ENCODE data around the gene MPHOSPH6.
"Not testable (repeated sequence)": the region's sequence is repeated elsewhere in the genome, so short reads cannot be mapped to it uniquely, and the experiment has no call there.

Gene MPHOSPH6, protein sequence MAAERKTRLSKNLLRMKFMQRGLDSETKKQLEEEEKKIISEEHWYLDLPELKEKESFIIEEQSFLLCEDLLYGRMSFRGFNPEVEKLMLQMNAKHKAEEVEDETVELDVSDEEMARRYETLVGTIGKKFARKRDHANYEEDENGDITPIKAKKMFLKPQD

DNA sequence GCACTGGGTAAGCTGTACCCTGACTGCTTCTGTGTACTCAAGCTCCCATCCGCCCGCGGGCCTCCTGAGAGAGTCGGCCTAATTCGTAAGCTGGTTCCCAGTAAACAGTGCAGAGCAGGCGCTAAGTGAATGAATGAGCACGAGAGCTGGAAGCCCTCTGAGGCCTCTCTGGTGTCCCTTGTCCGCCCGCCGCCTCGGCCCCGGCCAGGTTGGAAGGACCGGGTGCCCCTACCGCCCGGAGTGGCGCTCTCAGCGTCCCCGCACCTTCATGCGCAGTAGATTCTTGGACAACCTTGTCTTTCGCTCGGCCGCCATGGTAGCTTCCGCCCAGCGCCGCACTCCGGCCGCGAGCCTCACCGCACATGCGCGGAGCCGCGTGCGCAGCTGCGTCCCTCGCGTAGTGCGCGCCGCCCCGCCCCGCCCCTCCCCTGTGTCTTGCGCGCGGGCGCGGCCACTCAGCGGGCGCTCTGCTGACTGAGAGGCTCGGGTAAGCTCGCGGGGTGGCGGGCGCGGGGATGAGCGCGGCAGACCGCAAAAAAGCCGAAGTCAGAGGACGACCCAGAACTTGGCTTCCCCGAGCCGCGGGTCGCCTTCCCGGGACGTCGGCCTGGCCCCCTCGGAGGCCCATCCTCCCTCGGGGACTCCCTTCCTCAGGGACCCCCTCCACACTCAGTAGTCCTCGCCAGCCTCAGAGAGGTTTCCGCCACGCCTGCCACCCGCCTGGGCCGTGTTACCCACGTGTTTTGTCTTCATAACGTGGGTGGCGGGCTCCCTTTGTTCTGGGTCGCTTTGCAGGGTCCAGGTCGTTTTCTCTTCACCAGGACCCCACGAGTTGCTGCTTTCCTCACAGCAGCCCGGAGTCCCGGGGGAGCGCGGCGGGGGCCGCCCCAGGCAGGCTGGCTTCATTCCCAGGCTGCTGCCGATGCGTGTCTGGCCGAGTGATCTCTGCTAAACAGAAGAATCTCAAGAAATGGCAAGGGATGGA is at the start of gene MPHOSPH6:
TSS of gene MPHOSPH6 (minus strand) at position 364 of the 985 bp plus-strand sequence. CDS start at position 315, 49 bp downstream.
- peak; percentile 52 for DNase-seq

DNA sequence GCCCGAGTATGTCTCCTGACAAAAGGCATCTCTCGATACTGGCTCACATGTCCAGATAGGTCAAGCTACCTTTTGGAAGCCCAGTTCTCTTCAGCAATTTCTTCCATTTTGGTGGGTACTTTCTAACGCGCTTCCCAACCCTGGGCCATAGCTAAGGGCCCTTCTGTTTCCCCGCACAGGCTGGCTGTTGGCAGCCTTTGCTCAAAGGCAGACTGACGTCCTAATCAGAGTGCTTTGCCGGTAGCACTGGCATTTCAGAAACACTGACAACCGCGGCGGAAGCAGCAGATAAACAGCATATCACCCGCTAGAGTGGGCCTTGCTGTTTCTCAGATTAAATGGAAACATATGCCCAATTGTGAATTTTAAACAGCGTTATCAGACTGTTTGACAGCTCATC is 49.3 kb upstream of the MPHOSPH6 start:
- DNase-seq: no peak

DNA sequence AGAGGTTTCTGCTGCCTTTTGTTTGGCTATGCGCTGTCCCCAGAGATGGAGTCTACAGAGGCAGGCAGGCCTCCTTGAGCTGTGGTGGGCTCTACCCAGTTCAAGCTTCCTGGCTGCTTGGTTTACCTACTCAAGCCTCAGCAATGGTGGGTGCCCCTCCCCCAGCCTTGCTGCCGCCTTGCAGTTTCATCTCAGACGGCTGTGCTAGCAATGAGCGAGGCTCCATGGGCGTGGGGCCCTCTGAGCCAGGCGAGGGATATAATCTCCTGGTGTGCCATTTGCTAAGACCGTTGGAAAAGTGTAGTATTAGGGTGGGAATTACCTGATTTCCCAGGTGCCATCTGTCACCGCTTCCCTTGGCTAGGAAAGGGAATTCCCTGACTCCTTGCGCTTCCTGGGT is 39.3 kb upstream of the MPHOSPH6 start:
- not testable (repeated sequence) for DNase-seq

DNA sequence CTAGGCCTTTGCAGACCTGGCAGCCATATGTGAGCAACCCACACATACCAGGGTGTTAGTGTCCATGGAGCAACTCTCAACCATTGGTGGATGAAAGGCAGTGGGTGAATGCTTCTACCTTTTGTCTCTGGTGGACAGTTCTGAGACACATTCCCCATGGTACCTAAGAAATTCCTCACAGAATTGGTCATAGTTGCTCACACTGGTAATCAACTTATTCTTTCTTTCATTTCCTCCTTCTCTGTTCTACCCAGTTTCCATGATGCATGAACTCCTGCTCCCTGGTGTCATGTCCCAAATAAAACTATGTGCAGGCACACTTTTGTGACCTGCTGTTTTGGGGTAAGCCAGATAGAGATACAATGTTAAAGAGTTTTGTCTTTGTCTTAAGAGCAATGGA is 33.2 kb upstream of the MPHOSPH6 start:
- DNase-seq: no peak

DNA sequence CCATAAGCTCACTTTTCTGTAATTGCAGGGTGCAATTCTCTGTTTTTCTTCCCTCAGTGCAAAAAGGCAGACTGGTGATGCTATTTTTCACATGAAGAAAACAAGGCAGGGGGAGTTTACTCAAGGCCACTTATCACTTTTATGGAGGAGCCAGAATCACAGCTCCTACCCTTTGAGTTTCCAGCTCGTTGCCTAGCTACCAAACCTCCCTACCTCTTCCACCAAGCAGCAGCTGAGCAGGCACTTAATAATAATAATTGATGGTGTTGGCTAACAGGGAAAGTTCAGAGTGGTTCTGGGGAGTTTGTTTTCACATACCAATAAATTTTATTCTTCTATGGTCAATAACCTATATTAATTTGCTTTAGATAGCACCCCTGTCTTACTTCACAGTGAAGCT is 31.9 kb upstream of the MPHOSPH6 start:
- DNase-seq: peak; percentile 5

- DNase-seq: no peak
These were observed 31.3 kb upstream of the MPHOSPH6 start for GRCh38 chr16:82201351-82201750.

DNA sequence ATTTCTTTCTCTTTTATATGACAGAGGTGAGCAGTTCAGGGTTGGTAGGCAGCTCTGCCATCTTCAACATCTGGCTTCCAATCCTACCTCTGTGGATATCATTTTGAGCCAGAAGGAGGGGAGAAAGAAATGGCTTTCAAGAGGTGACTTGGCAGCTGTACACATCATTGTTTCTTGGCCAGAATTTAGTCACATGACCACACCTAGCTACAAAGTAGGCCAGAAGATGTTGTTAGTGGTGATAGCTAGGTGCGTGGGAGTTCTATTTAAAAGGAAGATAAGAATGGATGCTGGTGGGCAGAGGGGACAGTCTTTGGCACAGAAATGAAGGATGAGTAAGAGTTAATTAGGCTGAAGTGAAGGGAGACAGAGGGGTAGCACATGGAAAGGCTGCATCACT is 29.2 kb upstream of the MPHOSPH6 start:
- no peak for DNase-seq

DNA sequence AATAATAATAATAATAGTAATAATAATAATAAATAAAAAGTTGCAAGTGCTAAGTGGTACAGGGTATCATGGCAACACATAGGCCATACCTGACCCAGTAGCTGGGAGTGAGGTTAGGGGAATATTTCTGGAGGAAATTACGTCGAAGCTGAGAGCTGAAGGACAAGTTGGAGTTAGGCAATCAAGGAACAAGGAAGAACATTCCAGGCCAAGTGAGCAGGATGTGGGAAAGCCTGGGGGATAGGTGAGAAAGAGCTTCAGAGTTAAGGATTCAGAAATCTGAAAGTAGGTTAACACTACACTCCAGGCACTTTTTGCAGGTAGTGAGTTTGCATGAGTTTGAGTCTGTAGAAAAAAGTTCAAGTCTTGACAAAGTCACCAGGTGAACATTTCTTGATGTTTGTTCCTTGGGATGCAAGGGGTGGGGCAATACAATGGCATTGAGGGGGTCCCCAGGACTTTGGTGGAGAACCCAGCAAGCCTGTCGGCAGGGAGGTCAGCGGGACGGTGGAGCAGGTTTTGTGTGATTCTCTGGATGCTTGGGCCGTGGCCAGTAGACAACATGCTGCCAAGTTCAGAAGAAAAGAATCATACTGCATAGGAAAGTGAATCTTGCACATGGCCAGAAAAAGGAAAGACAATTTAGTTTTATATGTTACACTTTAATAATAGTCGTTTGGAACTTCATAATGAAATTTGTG is 27.7 kb upstream of the MPHOSPH6 start:
- no peak for DNase-seq

- DNase-seq: no peak
These were observed 26.0 kb upstream of the MPHOSPH6 start for GRCh38 chr16:82195917-82196494.

DNA sequence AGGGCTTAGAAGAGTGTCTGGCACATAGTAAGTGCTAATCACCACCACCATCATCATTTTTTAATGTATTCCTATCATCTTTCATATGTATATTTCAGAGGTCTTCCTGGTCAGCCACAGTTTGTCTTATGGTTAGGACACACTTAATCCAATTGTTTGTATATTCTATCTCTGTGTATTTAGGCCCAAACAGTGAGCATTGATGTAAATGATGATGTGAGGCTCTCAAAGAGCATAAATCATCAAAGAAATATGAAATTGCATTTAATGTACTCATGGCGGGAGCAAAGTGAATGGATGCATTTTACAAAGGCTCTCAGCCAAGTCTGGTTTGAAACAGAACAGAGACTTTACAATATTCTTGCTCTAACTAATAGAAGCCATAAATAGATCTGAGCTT is 24.1 kb upstream of the MPHOSPH6 start:
- no peak for DNase-seq

GRCh38 chr16:82192665-82193064 is 22.6 kb upstream of the MPHOSPH6 start:
- DNase-seq: no peak

DNA sequence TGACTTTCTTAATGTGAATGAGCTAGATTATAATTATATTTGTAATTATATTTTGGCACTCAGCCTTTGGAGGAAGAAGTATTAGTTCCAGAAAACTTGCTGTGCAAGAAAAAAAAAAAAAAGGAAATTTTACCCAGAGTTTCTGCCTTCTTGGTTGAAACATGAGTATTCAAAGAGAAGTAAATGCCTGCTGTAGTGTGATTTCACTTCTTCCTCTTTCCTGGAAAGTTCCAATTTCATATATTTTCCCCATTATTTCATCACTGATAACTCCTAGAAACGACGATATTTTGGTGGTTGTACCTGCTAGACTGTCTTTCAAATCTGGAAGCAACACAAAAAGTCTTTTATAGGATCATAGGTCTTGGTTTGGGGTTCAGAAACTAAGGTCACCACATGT is 20.4 kb upstream of the MPHOSPH6 start:
- DNase-seq: no peak

- DNase-seq: no peak
These were observed 17.8 kb upstream of the MPHOSPH6 start for GRCh38 chr16:82187829-82188228.

- no peak for DNase-seq
These were observed 15.0 kb upstream of the MPHOSPH6 start for GRCh38 chr16:82185012-82185411.

- no peak for DNase-seq
These were observed 14.2 kb upstream of the MPHOSPH6 start for GRCh38 chr16:82184213-82184612.

DNA sequence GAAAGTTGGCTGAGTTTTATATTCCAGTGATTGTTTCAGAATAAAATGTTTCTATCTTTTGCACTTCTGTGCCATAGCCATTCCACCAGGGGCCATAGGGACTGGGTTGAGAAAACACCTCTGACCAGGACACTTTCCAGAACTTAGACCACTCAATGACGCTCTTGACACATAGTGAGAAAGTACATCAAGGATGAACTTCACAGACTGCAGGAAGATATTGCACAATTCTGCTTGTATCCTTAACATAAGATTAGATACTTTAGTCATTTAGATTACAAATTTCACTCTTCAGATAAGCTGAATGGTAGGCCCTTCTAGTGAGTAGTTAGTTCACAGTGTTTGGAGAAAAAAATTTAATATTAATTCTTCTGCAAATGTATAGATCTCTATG is 13.0 kb upstream of the MPHOSPH6 start:
- DNase-seq: no peak

DNA sequence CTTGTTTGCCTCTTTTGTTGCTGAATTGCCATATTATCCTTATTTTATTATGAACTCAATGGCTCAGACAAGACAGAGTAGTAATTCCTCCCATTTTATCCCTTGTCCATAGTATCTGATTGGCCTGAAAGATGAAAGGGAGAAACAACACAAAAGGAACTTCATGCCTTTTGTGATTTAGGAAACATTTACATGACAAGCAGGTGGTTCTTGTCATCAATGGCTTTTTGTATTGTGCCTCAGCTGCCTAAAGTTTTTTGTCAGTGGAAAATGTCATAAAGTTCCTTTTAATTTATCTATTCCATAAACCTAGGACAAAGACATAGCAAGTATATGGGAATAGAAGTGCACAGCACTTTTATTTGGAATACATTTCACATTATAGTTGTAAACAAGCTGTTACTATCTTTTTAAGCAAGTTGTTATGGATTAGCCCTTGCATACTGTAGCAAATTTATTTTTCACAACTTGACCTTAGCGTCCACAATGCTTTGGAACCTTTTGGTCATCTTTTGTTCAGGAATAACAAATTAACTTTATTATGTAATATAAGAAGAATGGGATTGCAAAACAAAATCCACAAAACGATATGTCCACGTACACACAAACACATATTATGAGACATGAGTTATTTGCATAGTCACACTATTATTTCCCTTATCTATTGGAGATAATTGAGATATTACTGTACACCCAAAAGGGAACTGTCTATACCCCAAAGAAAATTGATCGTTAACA is 12.4 kb upstream of the MPHOSPH6 start:
- no peak for DNase-seq

- no peak for DNase-seq
These were observed 11.6 kb upstream of the MPHOSPH6 start for GRCh38 chr16:82181461-82182185.

DNA sequence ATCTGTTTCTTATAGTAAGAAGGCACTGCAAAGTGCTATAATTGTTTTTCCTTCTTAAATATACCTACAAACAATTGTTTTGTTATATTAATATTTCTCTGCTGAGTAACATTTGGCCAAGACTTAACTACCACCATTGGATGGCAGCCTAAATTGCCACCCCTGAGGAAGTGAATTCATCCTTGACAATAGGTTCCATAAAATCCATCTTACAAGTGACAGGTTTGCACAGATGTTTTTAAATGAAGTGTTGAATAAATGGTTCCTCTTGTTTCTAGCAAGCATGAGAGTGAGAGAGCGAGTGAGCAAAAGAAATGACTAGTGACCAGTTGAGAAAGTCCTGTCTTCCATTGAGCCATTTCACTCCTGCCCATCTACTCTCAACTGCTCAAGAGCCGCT is 8.3 kb upstream of the MPHOSPH6 start:
- DNase-seq: no peak

DNA sequence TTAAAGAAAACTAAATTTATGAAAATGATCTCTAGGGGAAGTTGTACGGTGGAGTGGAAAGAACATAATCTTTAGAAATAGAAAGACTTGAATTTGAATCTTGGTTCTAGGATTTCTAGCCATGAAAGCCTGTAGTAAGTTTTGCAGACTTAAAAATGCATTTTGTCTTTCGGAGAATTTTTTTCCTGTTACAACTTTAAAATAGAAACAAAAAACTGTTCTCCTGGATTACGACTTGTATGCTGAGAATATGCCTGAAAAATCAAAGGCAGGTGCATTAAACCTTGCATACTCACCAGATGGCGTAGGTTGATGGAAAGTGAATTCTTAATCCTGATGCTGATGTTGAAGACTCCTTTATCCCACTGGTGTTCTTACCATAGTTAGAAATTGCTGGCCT is 7.5 kb upstream of the MPHOSPH6 start:
- no peak for DNase-seq

- no peak for DNase-seq
These were observed 6.2 kb upstream of the MPHOSPH6 start for GRCh38 chr16:82176204-82176603.

DNA sequence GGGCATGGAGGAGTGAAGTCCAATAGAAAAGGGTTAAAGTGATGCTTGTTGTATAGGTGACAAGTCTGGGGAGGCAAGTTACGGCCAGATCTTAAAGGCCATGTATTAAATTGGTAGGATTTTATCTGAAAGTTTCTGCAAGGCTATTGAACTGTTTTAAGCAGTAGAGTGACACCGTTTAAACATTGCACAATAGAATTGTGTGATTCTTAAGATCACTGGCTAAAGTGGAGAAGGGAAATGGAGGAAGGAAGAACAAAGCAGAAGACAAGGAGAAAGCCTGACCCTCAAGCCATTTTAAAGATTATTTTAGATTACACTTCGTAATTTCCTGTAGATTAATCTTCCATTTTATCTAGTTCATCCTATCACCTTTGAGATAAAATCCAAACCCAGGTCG is 5.6 kb upstream of the MPHOSPH6 start:
- no peak for DNase-seq
